SK-N-SH treated with all-trans-retinoic acid at 6 μM for 48 hours (cell line): ENCODE measurements around the gene ZXDC.

Source experiments
- ARNTL ChIP-seq: fragments of 450-650 bp; formaldehyde crosslinking; IDR thresholded peaks from 2 replicates; pipeline ENCODE4 v1.5.0; 2020; ENCODE audit warnings: low read depth, mild to moderate bottlenecking, moderate library complexity, borderline replicate concordance
- GLIS3 ChIP-seq: fragments of 250-450 bp; sonication (Bioruptor Pico); IDR thresholded peaks from 2 replicates; pipeline ENCODE4 v1.5.0; 2020; ENCODE audit warnings: mild to moderate bottlenecking, moderate library complexity
- PATZ1 ChIP-seq: fragments of 250-450 bp; sonication (Bioruptor Pico); IDR thresholded peaks from 2 replicates; pipeline ENCODE4 v1.8.0; 2020; ENCODE audit warnings: mild to moderate bottlenecking, moderate library complexity, borderline replicate concordance
- SNAI2 ChIP-seq: fragments of 250-450 bp; sonication (Bioruptor Pico); IDR thresholded peaks from 2 replicates; pipeline ENCODE4 v1.5.0; 2020; ENCODE audit warnings: mild to moderate bottlenecking, moderate library complexity

- no peak for TF ChIP-seq ARNTL (CRISPR knock-in tag)
- TF ChIP-seq PATZ1 (CRISPR knock-in tag) = no peak
- TF ChIP-seq GLIS3 (CRISPR knock-in tag) = no peak
- no peak for TF ChIP-seq SNAI2 (CRISPR knock-in tag)
These were observed 18.0 kb upstream of the ZXDC start for GRCh38 chr3:126493739-126494138.
